HL-60 (cell line): Measurements from ENCODE around the gene ELAVL3.

ENCODE experiments used
- DNase-seq, 2 experiments: peaks; one replicate each; pipeline ENCODE4 v3.0.0-alpha.2; 2010 to 2020; ENCODE audit warnings: low read depth in 1 of 2, low spot score in 1 of 2
- H3K27ac ChIP-seq: fragments of 250-450 bp; sonication (Bioruptor Pico); replicated peaks from 2 replicates; pipeline ENCODE4 v1.5.1; 2020; ENCODE audit warnings: mild to moderate bottlenecking, moderate library complexity
- H3K27me3 ChIP-seq: fragments of 250-450 bp; sonication (Bioruptor Pico); 2 replicates; pipeline ENCODE4 v1.5.1; 2021; ENCODE audit warnings: mild to moderate bottlenecking, moderate library complexity; ENCODE audit not compliant: insufficient read depth, poor library complexity, severe bottlenecking
- H3K4me3 ChIP-seq: replicated peaks from 2 replicates; pipeline ENCODE4 v1.5.1; 2011; ENCODE audit warnings: mild to moderate bottlenecking, control low read depth, low read length; ENCODE audit not compliant: insufficient read depth
- CTCF ChIP-seq: IDR thresholded peaks from one replicate; pipeline ENCODE4 v1.5.1; 2011; ENCODE audit warnings: low read length, control low read depth, inconsistent platforms; ENCODE audit not compliant: insufficient read depth
- GABPA ChIP-seq: IDR thresholded peaks from 2 replicates; pipeline ENCODE4 v1.6.1; 2012; ENCODE audit warnings: low read depth
- POLR2AphosphoS5 ChIP-seq: IDR thresholded peaks from 2 replicates; pipeline ENCODE4 v1.6.1; 2012; ENCODE audit warnings: low read depth
- SPI1 ChIP-seq: IDR thresholded peaks from 2 replicates; pipeline ENCODE4 v1.6.1; 2012; ENCODE audit warnings: low read depth, mild to moderate bottlenecking, borderline replicate concordance
- TF ChIP-seq, protein P1 (sequence below): IDR thresholded peaks from 2 replicates; pipeline ENCODE4 v1.6.1; 2012; ENCODE audit warnings: low read depth; ENCODE audit not compliant: insufficient replicate concordance

Gene ELAVL3

DNA sequence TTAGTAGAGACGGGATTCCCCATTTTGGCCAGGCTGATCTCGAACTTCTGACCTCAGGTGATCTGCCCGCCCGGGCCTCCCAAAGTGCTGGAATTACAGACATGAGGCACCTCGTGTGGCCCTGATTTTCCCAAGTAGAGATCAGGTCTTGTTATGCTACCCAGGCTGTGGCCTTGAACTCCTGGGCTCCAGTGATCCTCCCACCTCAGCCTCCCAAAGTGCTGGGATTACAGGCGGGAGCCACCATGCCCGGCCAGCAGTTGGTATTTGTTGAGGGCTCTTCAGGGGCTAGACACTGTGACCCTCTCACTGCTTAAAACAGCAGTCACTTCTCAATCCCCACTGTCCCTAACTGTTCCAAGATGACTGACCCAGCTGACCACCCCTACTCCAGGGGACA, 8.5 kb upstream of the ELAVL3 start:
- no peak for DNase-seq
- H3K27me3 ChIP-seq: no peaks in the 10 kb centered on the region
- TF ChIP-seq POLR2AphosphoS5: no peak
- no peak for TF ChIP-seq SPI1
- TF ChIP-seq, protein P1, sequence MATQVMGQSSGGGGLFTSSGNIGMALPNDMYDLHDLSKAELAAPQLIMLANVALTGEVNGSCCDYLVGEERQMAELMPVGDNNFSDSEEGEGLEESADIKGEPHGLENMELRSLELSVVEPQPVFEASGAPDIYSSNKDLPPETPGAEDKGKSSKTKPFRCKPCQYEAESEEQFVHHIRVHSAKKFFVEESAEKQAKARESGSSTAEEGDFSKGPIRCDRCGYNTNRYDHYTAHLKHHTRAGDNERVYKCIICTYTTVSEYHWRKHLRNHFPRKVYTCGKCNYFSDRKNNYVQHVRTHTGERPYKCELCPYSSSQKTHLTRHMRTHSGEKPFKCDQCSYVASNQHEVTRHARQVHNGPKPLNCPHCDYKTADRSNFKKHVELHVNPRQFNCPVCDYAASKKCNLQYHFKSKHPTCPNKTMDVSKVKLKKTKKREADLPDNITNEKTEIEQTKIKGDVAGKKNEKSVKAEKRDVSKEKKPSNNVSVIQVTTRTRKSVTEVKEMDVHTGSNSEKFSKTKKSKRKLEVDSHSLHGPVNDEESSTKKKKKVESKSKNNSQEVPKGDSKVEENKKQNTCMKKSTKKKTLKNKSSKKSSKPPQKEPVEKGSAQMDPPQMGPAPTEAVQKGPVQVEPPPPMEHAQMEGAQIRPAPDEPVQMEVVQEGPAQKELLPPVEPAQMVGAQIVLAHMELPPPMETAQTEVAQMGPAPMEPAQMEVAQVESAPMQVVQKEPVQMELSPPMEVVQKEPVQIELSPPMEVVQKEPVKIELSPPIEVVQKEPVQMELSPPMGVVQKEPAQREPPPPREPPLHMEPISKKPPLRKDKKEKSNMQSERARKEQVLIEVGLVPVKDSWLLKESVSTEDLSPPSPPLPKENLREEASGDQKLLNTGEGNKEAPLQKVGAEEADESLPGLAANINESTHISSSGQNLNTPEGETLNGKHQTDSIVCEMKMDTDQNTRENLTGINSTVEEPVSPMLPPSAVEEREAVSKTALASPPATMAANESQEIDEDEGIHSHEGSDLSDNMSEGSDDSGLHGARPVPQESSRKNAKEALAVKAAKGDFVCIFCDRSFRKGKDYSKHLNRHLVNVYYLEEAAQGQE: no peak
- TF ChIP-seq CTCF: no peak
- no peak for TF ChIP-seq GABPA
- H3K4me3 ChIP-seq: no peak overlapping the region
- H3K27ac ChIP-seq: no peak overlapping the region

- H3K27me3 ChIP-seq: peaks cover 5% of the 10 kb centered on the region
- no peak for DNase-seq
- H3K27ac ChIP-seq: no peak overlapping the region
- H3K4me3 ChIP-seq: no peak overlapping the region
- TF ChIP-seq SPI1 (no peak), POLR2AphosphoS5 (no peak), GABPA (no peak), CTCF (no peak)
- TF ChIP-seq, protein P1: no peak
Measured at GRCh38 chr19:11486661-11487503, 6.0 kb upstream of the ELAVL3 start.

- Histone ChIP-seq H3K27ac (no peak overlapping the region), H3K4me3 (no peak overlapping the region), H3K27me3 (peaks cover 16% of the 10 kb centered on the region)
- no peak for TF ChIP-seq CTCF
- TF ChIP-seq, protein P1: no peak
- TF ChIP-seq POLR2AphosphoS5: no peak
- TF ChIP-seq SPI1: no peak
- no peak for TF ChIP-seq GABPA
- no peak for DNase-seq
Measured at GRCh38 chr19:11485245-11485837, 4.5 kb upstream of the ELAVL3 start.
